Endodermal cell (in vitro differentiated cells): ENCODE data around the gene MRPL36. TPM values are rescaled to one million over a fixed set of nuclear protein-coding genes. Genes with fewer than 3 reads are reported as not detected.

Experiments
- DNase-seq: peaks from one replicate; pipeline ENCODE4 v3.0.0-alpha.2; 2017
- H3K27ac ChIP-seq: 2 replicates; pipeline ENCODE4 v1.5.1; 2013; ENCODE audit warnings: mild to moderate bottlenecking, low read depth, low read length, moderate library complexity
- H3K27me3 ChIP-seq: 2 replicates; pipeline ENCODE4 v1.6.1; 2013; ENCODE audit warnings: mild to moderate bottlenecking, low read length, moderate library complexity; ENCODE audit not compliant: insufficient read depth, control insufficient read depth, poor library complexity, severe bottlenecking
- H3K36me3 ChIP-seq: 2 replicates; pipeline ENCODE4 v1.7.0; 2013; ENCODE audit warnings: mild to moderate bottlenecking, low read length, moderate library complexity; ENCODE audit not compliant: control insufficient read depth, insufficient read depth
- H3K4me1 ChIP-seq: one replicate; pipeline ENCODE4 v1.7.0; 2013; ENCODE audit warnings: low read length; ENCODE audit not compliant: control insufficient read depth, insufficient read depth
- H3K4me3 ChIP-seq: 2 replicates; pipeline ENCODE4 v1.5.1; 2013; ENCODE audit warnings: mild to moderate bottlenecking, low read length, moderate library complexity
- H3K9ac ChIP-seq: 2 replicates; pipeline ENCODE4 v1.6.1; 2013; ENCODE audit warnings: mild to moderate bottlenecking, low read length, moderate library complexity; ENCODE audit not compliant: poor library complexity, severe bottlenecking; ENCODE audit errors: extremely low read depth
- H3K9me3 ChIP-seq: 2 replicates; pipeline ENCODE4 v1.6.1; 2013; ENCODE audit warnings: mild to moderate bottlenecking, low read length, moderate library complexity; ENCODE audit not compliant: control insufficient read depth
- H3K27ac Mint-ChIP-seq: 2 replicates; pipeline ENCODE4 v1.8.0; 2020; ENCODE audit warnings: mixed read lengths
- H3K27me3 Mint-ChIP-seq: 2 replicates; pipeline ENCODE4 v1.8.0; 2021; ENCODE audit warnings: mild to moderate bottlenecking, mixed read lengths; ENCODE audit not compliant: insufficient read depth
- H3K36me3 Mint-ChIP-seq: 2 replicates; pipeline ENCODE4 v1.8.0; 2020; ENCODE audit warnings: low read depth, mixed read lengths
- H3K4me1 Mint-ChIP-seq: 2 replicates; pipeline ENCODE4 v1.8.0; 2020; ENCODE audit warnings: mixed read lengths
- H3K4me3 Mint-ChIP-seq: 2 replicates; pipeline ENCODE4 v1.8.0; 2020; ENCODE audit warnings: mild to moderate bottlenecking, moderate library complexity, mixed read lengths
- H3K9me3 Mint-ChIP-seq: 2 replicates; pipeline ENCODE4 v1.8.0; 2020; ENCODE audit warnings: mild to moderate bottlenecking, mixed read lengths
- CTCF ChIP-seq: fragments of 200-600 bp; sonication (generic); conservative IDR thresholded peaks from 2 replicates; pipeline ENCODE4 v1.5.0; 2021; ENCODE audit warnings: antibody characterized with exemption, mild to moderate bottlenecking
- WGBS, 2 experiments: methylation state at CpG; one replicate each; pipeline versions ENCODE4 v1.1.5 to v1.1.7; 2013; ENCODE audit warnings: missing lambda C conversion rate in 2 of 2, mixed read lengths in 1 of 2; ENCODE audit not compliant: insufficient coverage in 1 of 2, insufficient read length in 1 of 2; 5-methylcytosine and 5-hydroxymethylcytosine counted together
- total RNA-seq, 2 donors: library from RNA; stranded (reverse); fragmentation: NEBNext Ultra II Directional in 1 of 2; extraction: Animal tissue kit (Norgen Biotek cat#: 25700) in 1 of 2; gene quantifications; 2 replicates in 1 of 2; 3 replicates in 1 of 2; pipeline ENCODE4 v1.2.1, GENCODE V29; 2021

Gene MRPL36
- total RNA-seq, 2 donors from 2014 or later, result 44.0 to 49.7 TPM

DNA sequence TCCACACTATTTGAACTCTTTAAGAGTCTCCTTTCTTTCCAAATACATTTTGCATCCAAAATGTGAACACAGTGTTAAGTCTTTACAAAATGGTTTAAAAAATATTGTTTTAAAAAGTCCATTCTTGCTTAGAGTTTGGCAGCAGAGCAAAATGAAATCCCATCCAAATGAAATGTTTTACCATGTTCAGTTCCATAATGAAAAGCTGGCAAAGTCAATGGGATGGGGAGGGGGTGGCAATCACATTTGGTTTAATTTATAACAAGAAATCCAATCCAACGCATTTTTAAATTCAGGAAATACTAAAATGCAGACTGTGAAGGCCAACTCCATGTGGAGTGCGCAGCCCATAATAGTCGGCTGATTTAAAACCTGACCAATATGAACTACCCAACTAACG is 39.4 kb downstream of the MRPL36 start:
- Mint-ChIP-seq H3K27me3 (no peaks in the 10 kb centered on the region), H3K9me3 (peaks cover 18% of the 10 kb centered on the region), H3K27ac (no peak overlapping the region), H3K4me3 (no peak overlapping the region), H3K36me3 (no peaks in the 10 kb centered on the region), H3K4me1 (no peaks in the 10 kb centered on the region)
- DNase-seq, result no peak
- Histone ChIP-seq H3K9ac (no peak overlapping the region), H3K27me3 (no peaks in the 10 kb centered on the region), H3K27ac (no peak overlapping the region), H3K4me3 (no peak overlapping the region), H3K4me1 (no peaks in the 10 kb centered on the region), H3K36me3 (no peaks in the 10 kb centered on the region), H3K9me3 (no peaks in the 10 kb centered on the region)
- no peak for TF ChIP-seq CTCF
- 87% methylated on average over 3 of the region's 4 CpGs; no CpG with 5 or more reads in 1 of the 2 experiments for WGBS, 2 experiments

- H3K4me3 Mint-ChIP-seq, result no peak overlapping the region
- no peaks in the 10 kb centered on the region for H3K9me3 ChIP-seq
- H3K36me3 Mint-ChIP-seq, result no peaks in the 10 kb centered on the region
- DNase-seq, result no peak
- no peaks in the 10 kb centered on the region for H3K27me3 Mint-ChIP-seq
- H3K4me3 ChIP-seq, result no peak overlapping the region
- H3K27ac ChIP-seq, result no peak overlapping the region
- no peaks in the 10 kb centered on the region for H3K4me1 Mint-ChIP-seq
- H3K36me3 ChIP-seq, result no peaks in the 10 kb centered on the region
- H3K9me3 Mint-ChIP-seq, result peaks cover 18% of the 10 kb centered on the region
- H3K9ac ChIP-seq, result no peak overlapping the region
- no peaks in the 10 kb centered on the region for H3K27me3 ChIP-seq
- H3K27ac Mint-ChIP-seq, result no peak overlapping the region
- no peak for TF ChIP-seq CTCF
- 86 to 87% methylated on average over 2 to 13 of the region's 13 CpGs for WGBS, 2 experiments
- no peaks in the 10 kb centered on the region for H3K4me1 ChIP-seq
Measured at GRCh38 chr5:1759378-1759970, 40.2 kb downstream of the MRPL36 start.

GRCh38 chr5:1758574-1758973 is 41.1 kb downstream of the MRPL36 start:
- H3K27me3 ChIP-seq, result no peaks in the 10 kb centered on the region
- TF ChIP-seq CTCF, result no peak
- Mint-ChIP-seq H3K4me1 (no peaks in the 10 kb centered on the region), H3K27me3 (no peaks in the 10 kb centered on the region), H3K36me3 (no peaks in the 10 kb centered on the region), H3K27ac (no peak overlapping the region), H3K4me3 (no peak overlapping the region), H3K9me3 (peaks cover 18% of the 10 kb centered on the region)
- no peaks in the 10 kb centered on the region for H3K36me3 ChIP-seq
- no peak overlapping the region for H3K9ac ChIP-seq
- WGBS, 2 experiments, result 63 to 100% methylated on average over 2 to 3 of the region's 3 CpGs
- no peaks in the 10 kb centered on the region for H3K9me3 ChIP-seq
- no peak for DNase-seq
- H3K4me3 ChIP-seq, result no peak overlapping the region
- no peaks in the 10 kb centered on the region for H3K4me1 ChIP-seq
- H3K27ac ChIP-seq, result no peak overlapping the region
